GM10248 (cell line): ENCODE measurements around the gene LMCD1.

Source experiments
- CTCF ChIA-PET: fragments of 300-600 bp; sonication (Branson Sonifier 250); formaldehyde crosslinking; extraction: SDS; loops from one replicate; lab custom pipeline; 2021; ENCODE audit warnings: antibody characterized with exemption; lab: Yijun Ruan, JAX
- POLR2A ChIA-PET: fragments of 350-650 bp; sonication (Branson Sonifier 250); formaldehyde crosslinking; extraction: SDS; loops from one replicate; lab custom pipeline; 2020; ENCODE audit warnings: antibody characterized with exemption; lab: Yijun Ruan, JAX
- DNase-seq: peaks from one replicate; pipeline ENCODE4 v3.0.0; 2012; ENCODE audit errors: extremely low spot score
- CTCF ChIP-seq: IDR thresholded peaks from 2 replicates; pipeline ENCODE4 v1.5.1; 2012; ENCODE audit warnings: mild to moderate bottlenecking, low read depth; ENCODE audit errors: extremely low read depth, missing control alignments, control extremely low read depth

The LMCD1 gene

GRCh38 chr3:8492744-8493511, 8.7 kb upstream of the LMCD1 start:
- no peak for TF ChIP-seq CTCF
- ChIA-PET POLR2A (no interaction called here), CTCF (interaction anchor here (1.2 kb wide), 1 partner anchor 20 kb away, joined by 3 read pairs; no protein-coding TSS in a partner anchor)
- DNase-seq = no peak

GRCh38 chr3:8493744-8494143, 7.9 kb upstream of the LMCD1 start:
- TF ChIP-seq CTCF = no peak
- CTCF ChIA-PET = no interaction called here
- DNase-seq = no peak
- POLR2A ChIA-PET = no interaction called here

DNA sequence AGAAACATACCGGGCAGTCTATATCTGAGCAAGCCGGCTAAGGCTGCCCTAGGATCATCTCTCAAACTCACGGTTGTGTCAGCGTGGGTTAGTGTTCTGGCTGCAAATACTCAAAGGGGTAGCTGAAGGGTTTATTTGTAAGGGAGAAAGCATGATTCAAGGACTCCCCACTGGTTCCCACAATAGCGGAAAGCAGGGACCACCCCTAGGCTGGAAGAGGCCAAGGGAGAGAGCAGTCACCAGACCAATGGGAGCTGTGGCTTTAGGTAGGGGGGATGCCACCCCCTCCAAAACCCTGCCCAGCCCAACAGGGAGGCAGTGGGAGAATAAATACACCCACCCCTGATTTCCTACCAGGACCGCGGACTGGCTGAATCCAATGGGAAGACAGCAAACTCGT, 7.3 kb upstream of the LMCD1 start:
- ChIA-PET CTCF (no interaction called here), POLR2A (no interaction called here)
- no peak for TF ChIP-seq CTCF
- DNase-seq = no peak

DNA sequence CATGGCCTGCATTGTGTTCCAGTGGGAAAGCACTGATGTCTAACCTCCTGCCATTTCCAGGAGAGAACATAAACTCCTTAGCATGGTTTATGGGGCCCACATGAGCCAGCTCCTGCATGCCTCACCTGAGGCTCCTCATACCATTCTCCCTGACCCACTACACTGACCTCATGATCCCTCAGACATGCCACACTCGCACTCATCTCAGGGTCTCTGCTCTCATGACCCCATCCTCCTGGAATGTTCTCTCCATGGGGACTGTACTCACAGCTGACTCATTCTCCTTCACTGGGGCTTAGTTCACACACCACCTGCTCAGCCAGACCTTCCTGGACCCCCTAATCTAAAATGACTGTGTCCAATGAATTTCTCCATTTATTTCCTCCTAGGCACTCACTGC, 4.0 kb upstream of the LMCD1 start:
- CTCF ChIA-PET = interaction anchor here (0.9 kb wide), 1 partner anchor 10 kb away, joined by 3 read pairs; no protein-coding TSS in a partner anchor
- TF ChIP-seq CTCF = no peak
- POLR2A ChIA-PET = no interaction called here
- no peak for DNase-seq

- DNase-seq = no peak
- TF ChIP-seq CTCF = no peak
- ChIA-PET CTCF (no interaction called here), POLR2A (no interaction called here)
Observed at GRCh38 chr3:8499181-8499611, 2.4 kb upstream of the LMCD1 start.

DNA sequence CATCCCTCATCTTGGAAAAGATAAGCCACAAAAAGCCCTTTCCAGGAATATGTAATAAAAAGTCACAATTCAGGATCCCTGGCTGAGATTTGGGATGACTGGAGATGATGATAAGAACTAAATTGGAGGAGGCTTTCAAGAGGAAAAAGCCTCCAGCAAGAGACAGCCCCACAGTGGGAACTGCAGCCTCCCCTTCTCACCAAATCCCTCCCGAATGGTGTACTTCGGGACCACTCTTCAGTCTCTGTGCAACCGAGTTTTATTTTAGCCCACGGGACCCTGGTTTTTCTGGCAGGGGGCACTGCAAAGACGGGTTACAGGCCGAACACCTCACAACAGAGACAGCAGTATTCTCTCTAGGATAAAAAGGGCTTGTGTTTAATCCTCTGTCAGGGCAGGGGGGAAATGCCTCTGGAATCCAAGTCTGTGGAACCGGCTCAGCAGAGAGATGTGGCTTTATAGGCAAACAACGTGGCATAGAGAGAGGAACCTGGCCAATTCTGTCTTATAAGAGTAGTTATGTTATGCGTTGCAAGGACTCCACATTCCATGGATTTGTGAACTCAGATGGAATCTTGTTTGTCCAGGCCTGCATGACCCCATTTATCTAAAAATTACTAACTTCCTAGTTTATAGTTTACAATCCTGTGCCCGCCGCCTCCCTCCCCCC, 1.2 kb upstream of the LMCD1 start:
- POLR2A ChIA-PET = no interaction called here
- CTCF ChIA-PET = interaction anchor here (0.7 to 1.5 kb wide), 6 partner anchors 9 to 164 kb away, joined by 3 to 4 read pairs (median 3); no protein-coding TSS in a partner anchor
- no peak for TF ChIP-seq CTCF
- DNase-seq = no peak
